Activated CD4-positive, alpha-beta T cell treated with anti-CD3 and anti-CD28 coated beads, Interleukin-2, Interleukin-4, amounts not matched to agents 100 ng/mL and 50 ng/mL, durations not matched to agents 16 hours and 8 hours (primary cell): ENCODE results near the gene LUZP1.

Source experiments
- DNase-seq: peaks from one replicate; pipeline ENCODE4 v3.0.0-alpha.2; 2020; ENCODE audit warnings: low spot score

LUZP1 gene

DNA sequence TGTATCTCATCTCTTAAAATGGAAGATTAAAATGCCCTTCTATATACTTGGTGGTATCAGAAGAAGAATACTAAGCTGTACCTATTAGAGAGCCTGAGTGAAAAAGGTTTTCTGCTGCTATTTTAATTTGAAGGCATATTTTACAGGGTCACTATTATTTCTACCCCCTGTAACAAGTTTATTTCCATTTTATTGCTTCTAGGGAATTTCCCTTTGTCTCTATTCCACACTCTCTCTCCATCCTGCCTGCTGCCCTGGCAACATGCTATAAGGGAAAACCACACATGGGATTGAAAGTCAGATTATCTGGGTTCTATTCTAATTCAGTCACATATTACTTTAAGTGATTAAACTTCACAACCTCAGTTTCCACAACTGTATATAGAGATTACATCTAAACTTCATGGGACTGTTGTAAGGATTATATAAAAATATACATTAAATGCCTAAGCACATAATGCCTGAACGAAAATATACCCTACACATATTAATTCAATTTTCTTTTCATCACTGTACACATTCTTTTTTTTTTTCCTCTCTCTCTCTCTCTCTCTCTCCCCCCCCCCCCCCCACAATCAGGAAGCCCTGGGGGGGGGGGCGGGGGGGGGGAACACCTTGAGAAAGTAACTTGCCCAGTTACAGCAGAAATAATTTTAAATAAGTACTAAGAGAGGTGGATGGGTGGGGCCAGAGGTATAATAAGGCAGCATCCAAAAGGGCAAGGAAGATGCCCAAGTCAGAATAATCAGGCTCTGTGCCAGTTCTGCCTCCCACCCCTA is 51.5 kb downstream of the LUZP1 start:
- DNase-seq: no peak

DNA sequence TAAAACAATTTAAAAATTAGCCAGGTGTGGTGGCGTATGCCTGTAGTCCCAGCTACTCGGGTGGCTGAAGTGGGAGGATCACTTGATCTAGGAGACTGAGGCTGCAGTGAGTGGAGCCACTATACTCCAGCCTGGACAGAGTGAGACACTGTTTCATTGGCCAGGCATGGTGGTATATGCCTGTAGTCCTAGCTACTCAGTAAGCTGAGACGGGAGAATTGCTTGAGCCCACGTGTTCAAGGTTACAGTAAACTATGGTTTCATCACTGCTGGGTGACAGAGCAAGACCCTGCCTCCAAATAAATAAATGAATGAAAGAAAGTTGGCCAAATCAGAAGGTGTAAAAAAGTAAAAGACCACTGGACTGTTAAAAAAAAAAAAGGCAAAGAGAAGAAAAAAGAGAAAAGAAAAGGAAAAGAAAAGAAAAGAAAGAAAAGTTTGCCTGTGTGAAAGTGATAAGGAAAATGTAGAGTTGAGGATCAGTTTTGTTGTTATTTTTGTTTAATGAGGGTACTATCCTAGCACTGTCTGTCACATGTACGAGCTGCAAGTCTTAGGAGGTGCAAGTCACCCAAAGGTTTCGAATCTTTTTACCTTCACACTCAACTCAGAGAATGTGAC is 52.3 kb downstream of the LUZP1 start:
- DNase-seq: no peak

DNA sequence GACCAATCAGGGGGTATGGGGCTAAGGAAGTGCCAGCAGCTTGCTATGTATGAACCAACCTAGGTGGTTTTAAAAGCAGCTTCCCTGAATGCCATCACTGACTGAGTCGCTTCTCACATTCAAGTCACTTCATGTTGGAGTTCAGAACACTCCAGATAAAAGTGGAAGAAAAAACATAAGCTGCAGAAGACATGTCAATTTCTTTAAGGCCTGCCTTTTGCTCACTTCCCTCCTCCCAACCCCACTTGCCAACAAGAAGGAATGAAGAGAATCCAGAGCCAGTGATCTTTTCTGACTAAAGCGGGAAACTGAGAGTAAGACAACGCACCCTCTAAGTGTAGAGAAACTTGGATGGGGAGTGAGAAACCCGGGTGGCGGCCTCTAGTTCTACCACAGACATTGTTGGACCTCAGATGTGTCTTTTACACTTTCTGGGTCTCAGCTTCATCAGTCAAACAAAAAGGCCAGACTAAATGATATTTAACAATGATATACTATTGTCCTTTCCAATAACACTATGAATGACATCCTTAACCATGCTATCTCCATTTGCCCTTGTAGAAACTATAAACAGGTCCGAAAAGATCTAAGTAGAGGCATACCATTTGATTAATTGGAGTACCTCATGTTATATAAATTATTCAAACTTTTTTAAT is 54.1 kb downstream of the LUZP1 start:
- DNase-seq: no peak

DNA sequence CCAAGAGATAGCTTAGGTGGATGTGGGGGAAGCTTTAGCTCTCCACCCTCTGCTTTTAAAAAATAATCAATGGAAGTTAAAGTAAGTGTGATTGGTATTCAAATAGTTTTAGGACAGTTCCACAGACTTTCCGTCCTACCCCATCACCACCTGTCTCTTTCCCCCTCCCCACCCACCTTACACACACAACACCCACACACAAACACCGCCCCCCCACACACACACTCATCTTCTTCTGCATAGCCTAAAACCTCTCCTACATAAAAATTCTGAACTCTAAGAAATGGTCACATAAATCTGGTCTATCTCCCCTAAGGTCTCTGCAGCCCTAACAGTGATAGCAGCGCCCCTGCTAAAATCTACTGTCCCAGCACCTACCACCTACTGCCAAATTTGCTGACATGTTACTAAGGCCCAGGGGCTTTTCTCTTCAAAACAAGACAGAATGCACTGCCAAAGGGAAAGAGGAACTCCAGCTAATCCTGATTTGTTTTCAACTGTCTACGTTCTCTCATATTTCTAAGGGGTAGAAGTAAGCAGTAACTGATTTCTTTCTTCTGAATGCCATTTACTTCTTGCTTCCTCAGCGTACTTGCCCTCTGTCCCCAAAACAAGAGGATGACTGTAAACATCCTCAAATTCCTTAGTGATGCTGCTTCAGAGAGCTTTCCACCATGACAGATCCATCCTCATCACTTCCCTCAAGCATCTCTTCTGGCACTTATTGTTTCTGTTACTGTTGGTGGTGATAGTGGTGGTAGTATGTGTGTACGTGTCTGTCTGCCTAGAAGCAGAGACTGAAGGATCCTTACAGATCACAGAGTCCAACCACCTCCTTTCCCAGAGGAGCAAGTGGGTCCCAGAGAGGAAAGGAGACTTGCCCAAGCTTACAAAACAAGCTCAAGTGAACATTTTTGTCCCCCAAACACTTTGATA is 56.8 kb downstream of the LUZP1 start:
- DNase-seq: no peak

DNA sequence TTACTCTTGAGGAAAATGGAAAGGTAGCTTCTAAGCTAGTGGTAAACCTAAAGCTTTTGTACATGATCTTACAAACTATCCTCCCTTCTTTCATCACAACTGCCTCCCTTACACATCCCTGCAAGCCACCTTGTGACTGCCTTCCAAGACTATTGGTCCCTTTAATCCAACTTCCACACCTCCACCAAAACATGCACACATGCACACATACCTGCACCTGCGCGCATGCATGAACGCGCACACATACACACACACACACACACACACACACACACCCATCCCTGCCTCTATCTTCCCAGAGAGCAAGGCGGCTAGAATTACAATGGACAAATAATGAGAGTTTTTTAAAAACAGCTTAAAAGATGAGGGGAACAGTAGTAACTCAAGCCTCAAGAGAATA is 58.3 kb downstream of the LUZP1 start:
- no peak for DNase-seq

DNA sequence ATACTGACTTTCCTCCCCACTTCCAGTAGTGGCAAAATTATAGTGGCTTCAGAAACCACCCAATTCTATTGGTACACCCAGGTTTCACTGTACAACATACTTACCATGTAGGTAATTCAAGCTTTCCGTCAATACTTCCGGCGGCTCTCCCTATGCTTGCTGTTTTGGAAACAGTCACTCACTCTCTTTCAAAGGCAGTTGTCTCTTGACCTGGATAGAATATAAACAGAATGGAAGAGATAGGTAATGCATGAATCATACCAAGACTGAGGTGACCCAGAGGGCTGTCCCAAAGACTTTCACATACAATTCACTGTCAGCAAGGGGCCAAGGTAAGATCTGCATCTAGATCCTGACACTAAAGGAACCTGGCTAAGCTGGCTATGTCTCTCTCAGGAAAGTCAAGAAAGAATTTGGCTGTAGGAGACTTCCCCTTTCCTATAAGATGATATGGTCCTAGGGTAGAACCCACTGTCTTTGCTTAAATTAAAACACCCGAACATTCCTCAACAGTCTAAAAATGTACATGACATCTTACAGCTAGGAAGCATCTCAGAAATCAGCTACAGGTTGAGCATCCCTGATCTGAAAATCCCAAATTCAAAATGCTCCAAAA is 59.6 kb downstream of the LUZP1 start:
- peak; percentile 37 for DNase-seq

DNA sequence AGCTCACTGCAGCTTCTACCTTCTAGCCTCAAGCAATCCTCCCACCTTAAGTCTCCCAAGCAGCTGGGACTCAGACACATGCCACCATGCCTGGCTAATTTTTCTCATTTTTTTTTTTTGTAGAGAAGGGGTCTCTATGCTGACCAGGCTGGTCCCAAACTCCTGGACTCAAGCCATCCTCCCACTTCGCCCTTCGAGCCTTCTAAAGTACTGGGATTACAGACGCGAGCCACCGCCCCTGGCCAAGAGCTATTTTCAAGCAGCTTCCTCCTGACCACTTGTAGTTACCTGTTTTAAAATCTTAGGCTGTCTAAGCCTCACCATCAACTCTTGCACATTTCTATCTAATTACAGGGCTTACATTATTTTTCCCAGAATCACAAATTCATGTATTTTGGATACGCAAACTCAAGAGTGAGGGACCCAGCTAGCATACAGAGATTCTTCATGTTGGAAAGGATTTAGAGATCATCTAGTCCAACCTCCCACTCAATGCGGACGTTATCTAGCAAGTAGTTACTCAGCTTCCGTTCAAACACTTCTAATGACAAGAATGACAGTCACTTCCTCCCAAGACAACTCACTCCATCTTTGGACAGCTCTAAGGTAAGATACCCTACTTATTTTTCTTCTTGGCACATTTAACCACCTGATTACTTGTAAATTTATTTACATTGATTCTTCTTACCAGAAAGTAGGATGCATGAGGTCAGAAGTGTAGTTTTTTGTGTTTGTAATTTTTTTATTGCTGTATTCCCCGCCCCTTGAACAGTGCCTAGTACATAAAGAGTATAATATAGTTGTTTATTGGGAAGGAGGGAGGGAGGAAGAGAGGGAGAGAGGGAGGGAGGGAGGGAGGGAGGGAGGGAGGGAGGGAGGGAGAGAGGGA is 65.4 kb downstream of the LUZP1 start:
- peak; percentile 75 for DNase-seq

DNA sequence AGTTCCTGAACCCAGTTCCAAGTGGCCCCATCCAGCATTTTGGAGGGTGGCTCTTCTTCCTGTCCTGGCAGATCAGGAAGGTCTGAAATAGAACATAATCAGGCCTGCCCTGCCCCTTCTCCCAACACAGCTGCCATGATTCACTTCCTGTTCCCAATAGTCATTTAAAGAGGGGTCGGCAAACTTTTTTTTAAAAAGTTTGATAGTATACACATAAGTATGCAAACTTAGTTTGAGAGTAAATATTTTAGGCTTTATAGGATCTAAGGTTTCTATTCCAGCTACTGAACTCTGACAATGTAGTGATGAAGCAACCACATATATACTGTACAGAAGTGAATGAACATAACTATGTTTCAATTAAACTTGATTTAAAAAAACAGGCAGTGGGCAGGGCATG is 66.4 kb downstream of the LUZP1 start:
- no peak for DNase-seq

DNA sequence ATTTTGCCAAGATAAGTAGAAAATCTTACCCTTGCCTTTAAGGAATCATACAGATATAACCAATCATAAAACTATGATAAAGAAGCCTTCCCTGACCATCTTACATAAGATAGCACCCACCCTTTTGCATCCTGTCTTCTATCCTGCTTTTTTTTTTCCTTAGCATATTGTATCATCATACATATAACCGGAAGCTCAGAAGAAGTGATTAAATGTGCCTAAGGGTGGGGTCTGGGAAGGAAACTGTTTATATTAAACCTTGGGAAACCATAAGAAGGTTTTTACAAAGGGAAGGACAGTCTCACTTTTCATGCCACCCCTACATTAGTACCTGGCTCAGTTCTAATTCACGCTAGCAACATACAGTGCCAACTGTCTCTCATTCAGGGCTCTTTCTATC is 66.8 kb downstream of the LUZP1 start:
- DNase-seq: no peak

DNA sequence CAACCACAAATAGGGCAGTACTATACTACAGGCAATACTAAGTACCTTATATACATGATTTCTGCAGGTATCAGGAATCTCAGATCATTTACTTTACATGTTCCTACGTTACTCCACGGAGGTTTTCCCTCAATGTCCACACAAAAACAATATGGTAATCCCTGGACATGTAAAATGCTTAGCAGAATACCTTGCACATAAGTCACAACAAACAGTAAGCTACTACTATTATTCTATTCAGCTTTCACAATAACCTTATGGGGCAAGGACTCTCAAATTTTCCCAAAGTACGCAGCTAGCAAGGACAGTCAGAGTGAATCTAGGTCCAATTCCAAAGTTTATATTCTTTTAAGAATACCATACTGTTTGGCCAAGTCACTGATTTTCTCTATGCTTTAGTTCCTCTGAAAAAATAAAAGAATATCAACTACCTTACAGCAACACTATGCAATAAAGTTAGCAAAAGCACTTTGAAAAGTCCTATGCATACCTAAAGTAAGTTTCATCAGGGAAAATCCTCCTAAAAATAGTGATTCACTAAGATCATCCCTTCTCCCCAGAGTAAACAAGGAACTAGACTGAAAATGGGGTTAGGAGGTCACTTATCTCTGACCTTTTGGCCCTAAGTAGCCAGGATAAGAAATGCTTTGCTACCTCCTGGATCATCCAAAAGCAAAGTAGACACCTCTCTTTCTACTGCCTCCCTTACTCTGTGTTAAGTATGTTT is 67.4 kb downstream of the LUZP1 start:
- no peak for DNase-seq

DNA sequence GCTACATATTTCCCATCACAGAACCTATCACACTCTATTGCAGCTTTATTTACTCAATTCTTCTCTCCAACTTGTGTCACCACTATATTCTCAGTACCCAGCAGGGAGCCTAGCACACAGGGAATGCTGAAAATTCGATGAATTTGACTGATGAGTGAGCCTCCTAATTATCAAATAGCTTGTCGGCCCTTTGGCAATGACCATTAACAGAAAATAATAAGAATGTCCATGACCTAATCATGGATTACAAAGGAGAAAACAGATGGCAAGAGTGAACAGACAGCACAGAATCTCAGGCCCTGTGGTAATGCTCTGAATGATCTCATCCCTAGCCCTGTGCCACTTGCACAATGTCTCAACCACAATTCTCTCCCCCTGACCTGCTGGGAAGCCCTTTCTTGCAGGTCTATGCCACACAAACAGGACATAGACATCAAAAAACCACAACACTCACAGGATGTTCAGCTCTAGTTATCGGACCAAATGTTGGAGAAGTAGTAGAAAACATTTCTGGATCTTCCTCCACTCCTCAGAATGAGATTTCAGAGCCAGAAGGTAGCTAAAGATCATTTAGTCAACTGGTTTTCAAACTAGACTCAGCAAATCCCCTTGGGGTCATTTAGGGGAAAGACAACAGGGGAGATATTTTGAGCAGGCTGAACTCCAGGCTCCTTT is 68.4 kb downstream of the LUZP1 start:
- DNase-seq: peak; percentile 76

DNA sequence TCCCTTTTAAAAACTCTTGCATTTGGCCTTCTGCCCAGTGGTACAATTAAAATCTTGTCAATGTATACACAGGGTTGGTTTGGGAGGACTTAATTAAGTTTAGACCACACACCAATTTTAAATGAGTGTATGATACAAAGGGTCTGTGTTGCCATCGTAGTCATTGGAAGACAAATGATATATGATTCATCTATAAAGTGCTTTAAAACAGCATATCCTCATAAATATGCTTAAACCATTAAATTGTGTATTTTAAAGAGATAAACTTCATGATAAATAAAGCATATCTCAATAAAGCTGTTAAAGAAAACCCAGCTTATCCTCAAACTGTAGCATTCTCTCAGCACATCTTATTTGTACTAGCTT is 69.5 kb downstream of the LUZP1 start:
- DNase-seq: no peak

DNA sequence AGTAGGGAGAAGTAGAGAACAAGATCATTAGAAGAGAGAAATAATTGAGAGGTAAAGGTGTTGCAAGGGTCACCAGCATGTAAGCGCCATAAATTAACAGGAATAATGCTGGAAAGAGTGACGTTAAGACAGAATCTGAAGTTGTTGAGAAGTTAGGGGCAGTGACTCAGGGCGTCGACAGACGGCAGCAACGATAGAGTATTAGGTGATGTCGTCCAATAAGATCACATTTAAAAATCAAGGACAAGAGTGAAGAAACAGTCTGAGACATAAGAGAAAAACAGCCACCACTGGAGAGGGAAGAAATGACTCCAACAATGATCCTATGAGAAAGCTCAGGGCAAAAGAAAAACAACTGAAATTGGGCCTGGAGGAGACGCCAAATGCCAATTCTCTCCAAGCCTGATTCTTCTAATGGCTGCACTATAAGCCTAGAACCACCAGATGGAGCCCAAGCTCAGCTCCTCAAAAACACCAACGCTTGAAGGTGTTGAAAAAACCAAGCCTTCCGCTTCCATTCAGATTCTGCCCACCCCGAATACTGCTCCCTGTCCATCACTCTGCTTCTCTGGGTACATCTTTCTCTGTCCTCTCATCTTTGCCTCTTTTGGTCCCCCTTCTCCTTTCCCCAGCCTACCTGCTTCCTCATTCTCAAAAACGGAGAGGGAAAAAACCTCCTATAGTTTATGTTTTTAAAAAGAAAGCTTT is 70.0 kb downstream of the LUZP1 start:
- DNase-seq: peak; percentile 65

DNA sequence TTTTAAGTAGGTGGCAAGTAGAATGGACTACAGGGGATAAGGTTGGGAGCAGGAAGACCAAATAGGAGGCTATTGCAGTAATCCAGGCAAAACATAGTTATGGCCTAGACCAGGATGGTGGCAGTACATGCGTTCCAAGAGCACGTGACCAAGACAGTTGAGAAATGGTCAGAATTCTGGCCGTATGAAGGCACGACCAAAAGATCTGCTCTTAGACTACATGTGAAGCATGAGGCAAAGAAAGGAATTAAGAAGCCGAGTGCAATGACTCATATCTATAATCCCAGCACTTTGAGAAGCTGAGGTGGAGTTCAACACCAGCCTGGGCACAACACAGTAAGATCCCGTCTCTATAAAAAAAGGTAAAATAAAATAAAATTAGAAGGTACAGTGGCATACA is 71.3 kb downstream of the LUZP1 start:
- no peak for DNase-seq

DNA sequence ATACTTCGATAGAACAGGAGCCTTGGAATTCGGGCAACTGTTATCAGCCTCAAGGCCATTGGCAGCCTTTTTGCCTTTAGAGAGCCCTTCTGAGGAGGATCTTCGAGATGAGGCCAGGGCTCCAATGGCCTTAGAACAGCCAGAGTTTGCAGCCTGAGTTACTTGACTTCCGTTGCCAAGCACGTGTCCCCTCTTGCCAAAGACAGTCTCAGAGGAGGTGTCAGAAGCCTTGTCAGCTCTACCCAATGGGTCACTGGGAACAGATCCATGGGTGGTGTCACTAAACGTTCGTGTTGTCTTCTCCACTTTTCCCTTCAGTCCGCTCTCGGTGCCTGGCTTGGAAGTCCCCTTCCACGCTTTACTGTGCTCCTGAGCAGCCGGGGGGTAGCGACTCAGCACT is 76.2 kb downstream of the LUZP1 start:
- DNase-seq: no peak

DNA sequence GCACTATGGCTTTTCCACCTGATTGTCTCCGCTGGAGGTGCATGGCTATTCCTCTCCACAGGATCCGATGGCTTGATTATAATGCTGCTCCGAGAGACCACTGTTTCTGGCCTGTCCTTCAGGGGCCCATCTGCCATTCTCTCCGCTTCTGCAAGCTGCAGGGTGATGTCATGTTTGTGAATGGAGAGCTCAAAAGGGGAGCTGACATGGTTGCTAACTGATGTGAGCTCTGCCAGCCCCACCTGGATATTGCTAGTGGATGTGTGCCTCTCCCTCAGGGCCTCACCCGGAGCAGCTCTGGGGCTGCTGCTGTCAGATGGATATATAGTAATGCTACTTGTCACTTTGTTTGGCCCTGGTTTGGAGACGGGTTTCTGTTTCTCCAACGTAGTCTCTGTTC is 77.1 kb downstream of the LUZP1 start:
- DNase-seq: no peak

DNA sequence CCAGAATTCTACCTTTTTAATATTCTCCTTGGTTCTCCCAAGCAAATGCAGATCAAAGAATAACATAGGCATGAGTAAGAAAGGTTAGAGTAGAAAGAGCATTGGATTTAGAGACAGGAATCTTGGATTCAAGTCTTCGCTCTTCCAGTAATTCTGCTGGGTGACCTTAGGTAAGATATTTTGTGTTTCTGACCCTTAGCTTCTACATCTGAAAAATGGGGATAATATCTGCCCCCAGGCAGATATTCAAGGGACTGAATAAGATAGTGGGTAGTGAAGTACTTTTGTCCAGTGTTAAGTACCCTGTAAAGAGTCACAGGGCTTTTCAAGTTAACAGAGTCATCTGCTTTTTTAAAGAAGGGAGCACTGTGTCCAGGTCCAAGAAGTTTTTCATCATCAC is 78.6 kb downstream of the LUZP1 start:
- no peak for DNase-seq

DNA sequence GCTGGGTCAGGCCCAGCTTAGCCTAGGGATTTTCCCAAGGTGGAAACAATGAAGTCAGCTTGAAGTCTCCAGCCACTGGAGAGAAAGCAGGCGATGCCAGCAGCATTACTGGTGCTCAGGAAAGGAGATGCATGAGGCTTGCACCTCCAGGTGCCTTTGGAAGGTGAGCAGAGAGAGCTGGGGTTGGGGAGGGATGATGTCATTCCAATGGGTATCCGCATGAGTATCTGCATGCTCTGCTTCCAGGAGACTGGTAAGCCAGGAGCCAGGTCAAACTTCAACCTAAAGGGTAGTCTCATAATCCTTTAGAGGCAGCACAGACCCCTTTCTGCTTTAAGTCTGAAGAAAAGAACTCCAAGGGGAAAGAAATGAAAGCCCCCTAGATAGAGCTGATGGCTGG is 80.6 kb downstream of the LUZP1 start:
- DNase-seq: no peak

DNA sequence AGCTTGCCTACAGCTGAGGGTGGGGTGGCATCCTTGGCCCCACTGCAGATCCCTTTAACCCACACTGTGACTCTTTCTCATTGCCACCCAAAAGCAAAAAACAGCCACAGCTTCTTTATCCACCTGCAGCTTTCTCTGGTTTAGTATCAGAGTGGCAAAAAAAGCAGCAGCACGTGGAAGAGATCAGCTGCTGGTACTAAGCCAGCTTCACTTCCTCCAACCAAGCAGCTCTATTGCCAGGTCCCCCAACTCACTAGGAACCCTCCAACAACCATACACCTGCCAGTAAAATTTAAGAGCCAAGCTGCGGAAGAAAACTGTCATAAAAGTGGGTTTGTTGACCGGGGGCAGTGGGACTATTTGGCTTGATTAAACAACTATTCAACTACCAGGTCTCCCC is 83.0 kb downstream of the LUZP1 start:
- no peak for DNase-seq
